ENCODE data around the gene PLSCR1. TPM values are rescaled to one million over a fixed set of nuclear protein-coding genes. Genes with fewer than 3 reads are reported as not detected.

Gene PLSCR1
- total RNA-seq, 3 donors from 2014 or later (not counting 1 experiment from before 2014, with no cell fraction given), result 24.2 to 38.2 (median 35.2) TPM

GRCh38 chr3:146542978-146543377 lies 1.4 kb downstream of the PLSCR1 start:
- intact Hi-C loops (cut with micrococcal nuclease), result no loop called here
- TF ChIP-seq CTCF (IDR thresholded peaks at IDR 0.05), result no peak
- Mint-ChIP-seq H3K27ac (peak overlapping the region; percentile 76 to 97), H3K36me3 (no peaks in the 10 kb centered on the region), H3K9me3 (no peaks in the 10 kb centered on the region), H3K4me3 (peak overlapping the region; percentile 95), H3K27me3 (ENCODE audit: low read depth in 2 of 2) (no peaks in the 10 kb centered on the region), H3K4me1 (peaks cover 70 to 74% of the 10 kb centered on the region in 2 donors)
- Histone ChIP-seq H3K4me3 (ENCODE audit: low read length) (peak overlapping the region; percentile 79), H3K27ac (ENCODE audit: low read length) (no peak overlapping the region), H3K9me3 (ENCODE audit: control insufficient read depth, insufficient read depth, low read length) (no peaks in the 10 kb centered on the region), H3K27me3 (ENCODE audit: control insufficient read depth, insufficient read depth, low read length) (no peaks in the 10 kb centered on the region), H3K36me3 (ENCODE audit: control insufficient read depth, insufficient read depth, low read length) (no peaks in the 10 kb centered on the region), H3K4me1 (ENCODE audit: control insufficient read depth, insufficient read depth, low read length) (peaks cover 16% of the 10 kb centered on the region)
- WGBS (ENCODE audit: insufficient coverage), result 54% methylated on average over 2 of the region's 2 CpGs
- no peak for ATAC-seq
- no peak for DNase-seq

GRCh38 chr3:146542179-146542578 lies 2.2 kb downstream of the PLSCR1 start:
- no peak overlapping the region for H3K27ac ChIP-seq (ENCODE audit: low read length)
- intact Hi-C loops (cut with micrococcal nuclease), result no loop called here
- H3K4me3 Mint-ChIP-seq, result peak overlapping the region; percentile 95

GRCh38 chr3:146540978-146541377 lies 3.4 kb downstream of the PLSCR1 start:
- Mint-ChIP-seq H3K27me3 (ENCODE audit: low read depth in 2 of 2) (no peaks in the 10 kb centered on the region), H3K4me1 (peaks cover 65 to 68% of the 10 kb centered on the region in 2 donors), H3K4me3 (peak overlapping the region; percentile 13), H3K36me3 (no peaks in the 10 kb centered on the region), H3K27ac (peak overlapping the region in 1 of 2 donors; percentile 97), H3K9me3 (no peaks in the 10 kb centered on the region)
- H3K4me1 ChIP-seq (ENCODE audit: control insufficient read depth, insufficient read depth, low read length), result peaks cover 16% of the 10 kb centered on the region
- no peak overlapping the region for H3K27ac ChIP-seq (ENCODE audit: low read length)
- no peaks in the 10 kb centered on the region for H3K36me3 ChIP-seq (ENCODE audit: control insufficient read depth, insufficient read depth, low read length)
- no peaks in the 10 kb centered on the region for H3K27me3 ChIP-seq (ENCODE audit: control insufficient read depth, insufficient read depth, low read length)
- H3K4me3 ChIP-seq (ENCODE audit: low read length), result no peak overlapping the region
- DNase-seq, result no peak
- intact Hi-C loops (cut with micrococcal nuclease), result no loop called here
- no peak for ATAC-seq
- WGBS (ENCODE audit: insufficient coverage), result no CpG with 5 or more reads among the region's 1 CpG
- H3K9me3 ChIP-seq (ENCODE audit: control insufficient read depth, insufficient read depth, low read length), result no peaks in the 10 kb centered on the region
- no peak for TF ChIP-seq CTCF (IDR thresholded peaks at IDR 0.05)

More at GRCh38 chr3:146542179-146542578, 2.2 kb downstream of the PLSCR1 start:
- Histone ChIP-seq H3K9me3 (ENCODE audit: control insufficient read depth, insufficient read depth, low read length) (no peaks in the 10 kb centered on the region), H3K27me3 (ENCODE audit: control insufficient read depth, insufficient read depth, low read length) (no peaks in the 10 kb centered on the region), H3K4me1 (ENCODE audit: control insufficient read depth, insufficient read depth, low read length) (peaks cover 16% of the 10 kb centered on the region), H3K4me3 (ENCODE audit: low read length) (no peak overlapping the region), H3K36me3 (ENCODE audit: control insufficient read depth, insufficient read depth, low read length) (no peaks in the 10 kb centered on the region)
- H3K4me1 Mint-ChIP-seq, result peaks cover 68 to 71% of the 10 kb centered on the region in 2 donors
- TF ChIP-seq CTCF (IDR thresholded peaks at IDR 0.05), result no peak
- H3K9me3 Mint-ChIP-seq, result no peaks in the 10 kb centered on the region
- peak overlapping the region; percentile 77 to 97 for H3K27ac Mint-ChIP-seq
- ATAC-seq (no peak), DNase-seq (no peak)
- no peaks in the 10 kb centered on the region for H3K27me3 Mint-ChIP-seq (ENCODE audit: low read depth in 2 of 2)
- 50% methylated on average over 1 of the region's 2 CpGs for WGBS (ENCODE audit: insufficient coverage)
- H3K36me3 Mint-ChIP-seq, result no peaks in the 10 kb centered on the region

GRCh38 chr3:146540236-146540635 lies 4.2 kb downstream of the PLSCR1 start:
- Histone ChIP-seq H3K36me3 (ENCODE audit: control insufficient read depth, insufficient read depth, low read length) (no peaks in the 10 kb centered on the region), H3K27ac (ENCODE audit: low read length) (no peak overlapping the region), H3K9me3 (ENCODE audit: control insufficient read depth, insufficient read depth, low read length) (no peaks in the 10 kb centered on the region), H3K27me3 (ENCODE audit: control insufficient read depth, insufficient read depth, low read length) (no peaks in the 10 kb centered on the region), H3K4me3 (ENCODE audit: low read length) (no peak overlapping the region), H3K4me1 (ENCODE audit: control insufficient read depth, insufficient read depth, low read length) (peaks cover 16% of the 10 kb centered on the region)
- TF ChIP-seq CTCF (IDR thresholded peaks at IDR 0.05), result no peak
- Mint-ChIP-seq H3K27me3 (ENCODE audit: low read depth in 2 of 2) (no peaks in the 10 kb centered on the region), H3K36me3 (no peaks in the 10 kb centered on the region), H3K4me3 (no peak overlapping the region), H3K9me3 (no peaks in the 10 kb centered on the region), H3K27ac (peak overlapping the region in 1 of 2 donors; percentile 97), H3K4me1 (peaks cover 61 to 68% of the 10 kb centered on the region in 2 donors)
- ATAC-seq, result no peak
- intact Hi-C loops (cut with micrococcal nuclease), result no loop called here
- DNase-seq, result peak in 1 of 2 donors; percentile 13
- 0% methylated on average over 1 of the region's 1 CpG for WGBS (ENCODE audit: insufficient coverage)

All from natural killer cell (primary cell).